GM19025 (cell line): ENCODE results near the gene GMDS.

Source experiments
- ATAC-seq: cut with Tn5 transposase; IDR thresholded peaks from one replicate; pipeline ENCODE4 v1.9.1; 2021; ENCODE audit warnings: mild to moderate bottlenecking, low read depth, moderate library complexity; ENCODE audit not compliant: unreplicated experiment

GMDS gene

DNA sequence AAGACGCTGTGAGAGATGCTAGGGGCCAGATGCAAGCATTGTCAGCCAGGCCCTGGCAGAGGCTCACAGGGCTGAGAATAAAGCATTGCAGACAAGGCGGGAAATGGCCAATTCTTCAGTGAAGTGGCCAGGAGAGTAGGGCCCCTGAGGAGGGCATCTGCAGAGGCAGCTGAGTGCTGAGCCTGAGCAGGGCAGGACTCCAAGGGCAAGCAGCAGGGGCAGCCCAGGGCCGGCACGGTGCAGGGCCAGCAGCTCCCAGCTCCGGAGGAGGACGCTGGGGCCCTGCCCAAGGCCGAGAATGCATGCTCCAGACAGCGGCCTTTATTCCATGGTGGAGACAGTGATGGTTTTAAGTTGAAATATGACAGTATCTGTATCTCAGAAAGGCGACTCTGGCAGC lies 330.2 kb downstream of the GMDS start:
- no peak for ATAC-seq

DNA sequence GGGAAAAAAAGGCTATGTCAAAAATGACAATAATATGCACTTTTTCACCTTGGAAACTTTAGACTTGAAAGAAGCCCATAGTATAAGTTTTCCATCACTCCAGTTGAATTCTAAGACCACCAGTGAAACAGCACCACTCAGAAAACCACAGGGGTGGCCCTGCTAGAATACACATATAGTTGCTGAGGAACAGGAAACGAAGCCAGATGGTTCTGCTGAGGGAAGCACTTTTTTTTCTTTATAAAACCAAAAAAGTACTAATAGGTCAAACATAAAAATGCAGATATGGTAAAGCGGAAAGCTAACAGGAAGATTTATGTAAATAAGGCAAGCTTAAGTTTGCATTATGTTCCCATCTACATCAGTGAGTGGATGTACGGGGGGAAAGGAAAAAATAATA lies 331.8 kb downstream of the GMDS start:
- no peak for ATAC-seq

GRCh38 chr6:1912731-1913130 lies 332.7 kb downstream of the GMDS start:
- ATAC-seq: no peak

- no peak for ATAC-seq
Observed at GRCh38 chr6:1911474-1911873, 333.9 kb downstream of the GMDS start.

DNA sequence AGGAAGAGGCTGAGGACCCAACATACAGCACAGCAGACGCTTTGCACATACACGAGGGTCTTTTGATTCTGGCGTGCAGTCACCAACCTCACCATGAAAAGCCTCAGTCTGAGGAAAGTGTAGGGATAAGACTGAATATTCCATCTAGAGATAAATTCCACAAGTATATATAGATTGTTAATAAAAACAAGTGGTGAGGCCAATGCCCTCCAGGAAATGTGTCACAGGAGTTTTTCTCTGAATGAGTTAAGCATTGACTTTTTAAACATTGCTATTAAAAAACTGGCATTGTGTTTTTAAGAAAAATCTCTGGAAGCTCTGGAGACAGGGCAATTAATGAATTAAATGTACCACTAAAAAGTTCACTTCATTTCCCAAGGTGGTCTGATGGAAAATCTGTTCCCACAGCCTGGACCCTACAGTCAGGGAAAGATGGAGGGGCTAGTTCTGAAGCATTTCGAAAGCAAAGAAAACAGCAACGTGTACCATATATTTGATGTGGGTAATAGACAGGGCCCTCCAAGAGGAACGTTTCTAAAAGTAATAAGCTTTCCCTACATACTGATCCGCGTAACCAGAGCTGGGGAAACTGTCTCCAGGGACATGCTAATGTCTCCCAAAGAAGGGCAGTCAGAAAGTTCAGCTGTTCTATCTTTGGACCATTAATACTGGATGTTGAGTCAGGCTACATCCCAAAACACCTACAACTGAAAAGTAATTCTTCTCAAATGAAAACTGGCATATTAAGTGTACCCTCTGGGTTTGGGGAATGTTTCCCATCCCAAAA lies 334.6 kb downstream of the GMDS start:
- ATAC-seq: no peak

- ATAC-seq: no peak
Observed at GRCh38 chr6:1908784-1909183, 336.6 kb downstream of the GMDS start.

- ATAC-seq: no peak
Observed at GRCh38 chr6:1906609-1907008, 338.8 kb downstream of the GMDS start.

DNA sequence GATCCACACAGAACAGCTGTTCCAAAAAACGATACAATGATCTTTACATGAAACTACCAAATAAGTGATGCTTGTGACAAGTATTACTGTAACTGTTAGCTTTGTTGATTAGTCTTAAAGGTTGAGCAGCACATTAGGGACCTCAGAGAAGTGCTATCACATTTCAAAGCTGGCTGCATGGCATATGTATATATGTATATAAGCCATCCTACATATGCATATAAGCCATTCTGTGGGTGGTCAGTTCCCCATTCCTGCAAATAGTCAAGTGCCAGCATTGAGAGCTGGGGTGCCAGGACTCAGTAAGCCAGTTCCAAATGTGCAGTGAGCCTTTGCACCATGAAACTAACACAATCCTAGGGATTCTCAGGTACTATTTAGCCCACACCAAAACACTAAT lies 339.4 kb downstream of the GMDS start:
- ATAC-seq: no peak

DNA sequence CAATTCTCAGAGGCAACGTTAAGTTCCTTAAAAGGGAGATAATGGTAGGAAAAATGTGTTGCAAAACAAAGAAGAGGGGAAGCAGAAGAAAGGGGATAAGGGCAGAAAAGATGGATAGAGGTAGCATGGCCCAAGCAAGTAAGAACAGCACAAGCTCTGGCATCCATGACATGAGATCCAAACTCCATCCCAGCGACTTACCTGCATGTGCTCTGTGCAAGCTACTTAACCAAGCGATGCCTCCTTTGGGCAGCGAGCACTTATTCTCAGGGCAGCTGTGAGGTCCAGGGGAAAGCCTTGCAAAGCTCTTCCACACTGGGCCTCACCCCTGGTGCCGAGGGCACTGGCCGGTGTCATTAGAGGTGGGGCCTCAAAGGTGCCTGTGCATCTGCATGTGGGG lies 340.5 kb downstream of the GMDS start:
- no peak for ATAC-seq

- ATAC-seq: no peak
Observed at GRCh38 chr6:1904466-1904799, 341.0 kb downstream of the GMDS start.

- no peak for ATAC-seq
Observed at GRCh38 chr6:1903780-1904465, 341.5 kb downstream of the GMDS start.

DNA sequence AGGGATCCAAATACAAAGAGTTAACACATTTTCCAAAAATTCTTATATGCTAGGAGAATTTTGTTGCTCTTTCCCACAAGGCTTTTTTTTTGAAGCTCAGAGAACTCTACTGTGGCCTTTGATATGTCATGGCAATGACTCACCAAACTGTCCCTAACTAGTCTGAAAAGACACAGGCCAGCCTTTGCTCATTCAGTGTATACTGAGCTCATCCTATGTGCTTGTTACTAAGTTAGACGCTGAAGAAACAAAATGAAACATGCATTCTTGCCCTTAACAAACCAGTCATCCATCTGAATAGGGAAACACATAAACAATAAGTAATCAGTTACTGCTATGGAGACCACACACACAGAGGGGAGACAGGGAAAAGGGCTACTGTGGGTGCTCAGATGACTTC lies 343.8 kb downstream of the GMDS start:
- no peak for ATAC-seq

GRCh38 chr6:1896897-1897296 lies 348.5 kb downstream of the GMDS start:
- no peak for ATAC-seq

GRCh38 chr6:1895721-1896120 lies 349.7 kb downstream of the GMDS start:
- ATAC-seq: no peak

GRCh38 chr6:1894954-1895353 lies 350.5 kb downstream of the GMDS start:
- no peak for ATAC-seq

GRCh38 chr6:1893470-1894130 lies 351.8 kb downstream of the GMDS start:
- ATAC-seq: no peak

GRCh38 chr6:1892716-1893115 lies 352.7 kb downstream of the GMDS start:
- no peak for ATAC-seq

DNA sequence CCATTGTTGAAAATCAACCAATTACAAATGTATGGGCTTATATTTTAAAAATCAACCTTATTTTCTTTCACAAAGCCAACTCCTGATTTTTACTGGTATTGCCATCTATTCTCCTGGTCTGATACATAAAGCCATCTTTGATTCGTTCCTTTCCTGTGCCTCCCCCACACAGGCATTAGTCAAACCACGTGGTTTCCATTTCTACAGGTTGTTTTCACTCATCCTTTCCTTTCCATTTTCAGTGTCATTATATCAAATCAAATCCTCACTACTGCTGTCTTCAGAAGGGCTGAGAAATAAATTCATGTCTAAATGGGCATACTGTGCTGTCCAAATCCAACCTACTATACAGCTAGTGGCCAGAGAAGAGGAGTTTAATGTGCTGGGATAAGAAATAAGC lies 354.4 kb downstream of the GMDS start:
- ATAC-seq: no peak

DNA sequence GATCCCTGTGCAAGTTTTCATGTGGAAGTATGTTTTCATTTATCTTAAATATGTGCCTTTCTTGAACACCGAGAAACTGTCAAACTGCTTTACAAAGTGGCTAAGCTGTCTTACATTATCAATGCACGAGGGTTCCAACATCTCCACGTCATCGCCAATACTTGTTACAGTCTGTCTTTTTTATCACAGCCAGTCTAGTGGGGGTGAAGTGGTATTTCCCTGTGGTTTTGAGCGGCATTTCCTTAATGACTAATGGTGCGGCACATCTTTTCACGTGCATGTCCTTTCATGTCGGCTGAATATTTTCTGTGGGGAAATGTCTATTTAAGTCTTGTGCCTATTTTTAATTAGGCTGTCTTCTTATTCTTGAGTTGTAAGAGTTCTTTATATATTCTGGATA lies 355.3 kb downstream of the GMDS start:
- no peak for ATAC-seq

- ATAC-seq: no peak
Observed at GRCh38 chr6:1885576-1886011, 359.8 kb downstream of the GMDS start.

- no peak for ATAC-seq
Observed at GRCh38 chr6:1884313-1884712, 361.1 kb downstream of the GMDS start.

- ATAC-seq: no peak
Observed at GRCh38 chr6:1878330-1878729, 367.1 kb downstream of the GMDS start.
